ENCODE data around the gene NSD1.

DNA sequence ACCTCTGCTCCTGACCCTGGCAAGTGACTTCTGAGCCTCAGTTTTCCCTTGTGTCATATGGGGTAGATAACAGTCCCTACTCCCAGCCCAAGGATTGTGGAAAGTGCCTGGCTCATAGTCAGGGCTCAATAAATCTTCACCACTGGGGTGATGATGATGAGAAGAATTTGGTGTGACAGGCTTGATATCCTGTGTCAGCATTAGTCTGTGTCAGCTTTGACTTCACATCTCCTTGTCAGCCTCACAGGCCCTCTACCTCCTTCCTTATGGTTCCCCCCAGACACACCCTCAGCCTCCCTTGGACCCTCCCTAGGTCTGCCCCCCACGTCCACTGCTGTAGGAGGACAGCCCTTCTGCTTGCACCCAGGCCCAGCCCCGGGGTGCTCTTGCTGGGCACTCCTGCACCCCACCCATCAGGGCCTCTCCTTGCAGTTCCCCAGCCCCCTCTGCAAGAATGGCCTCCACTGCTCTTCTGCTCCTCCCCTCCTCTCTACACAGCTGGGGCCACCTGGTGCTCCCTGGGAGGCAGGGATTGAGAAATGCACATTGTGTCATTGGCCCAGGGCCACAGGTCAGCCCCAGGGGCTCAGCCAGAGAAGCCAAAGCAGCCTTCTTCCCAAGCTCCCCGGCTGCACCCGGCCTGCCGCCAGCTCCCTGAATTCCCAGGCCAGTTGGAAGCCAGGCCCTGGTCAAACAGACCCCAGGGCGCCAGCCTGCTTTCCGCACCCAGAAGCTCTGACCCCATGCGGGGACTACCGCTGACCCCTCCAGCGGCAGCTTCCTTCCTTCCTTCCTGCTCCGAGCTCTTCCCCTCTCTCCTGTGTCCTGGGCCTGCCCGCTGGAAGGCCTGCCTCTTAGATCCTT is 39.1 kb upstream of the NSD1 start:
- TF ChIP-seq CTCF (conservative IDR thresholded peaks at IDR 0.05; ENCODE audit: low read depth, low read length) (no peak), EZH2 (IDR thresholded peaks at IDR 0.05; ENCODE audit: low read length, unreplicated experiment) (no peak), EZH2phosphoT487 (IDR thresholded peaks at IDR 0.05; ENCODE audit: borderline replicate concordance, low read length) (no peak)
